NT2/D1 (cell line): ENCODE data around the gene TMEM106B.

Experiments used
- SUZ12 ChIP-seq: IDR thresholded peaks from 2 replicates; pipeline ENCODE4 v1.6.1; 2011; ENCODE audit not compliant: insufficient read length, insufficient read depth; ENCODE audit errors: extremely low read depth
- YY1 ChIP-seq: IDR thresholded peaks from 2 replicates; pipeline ENCODE4 v1.6.1; 2011; ENCODE audit not compliant: insufficient read length, insufficient read depth
- ZNF274 ChIP-seq: IDR thresholded peaks from 2 replicates; pipeline ENCODE4 v1.6.1; 2011; ENCODE audit warnings: mild to moderate bottlenecking, low read depth, low read length

- TF ChIP-seq ZNF274: no peak
- TF ChIP-seq YY1: no peak
- TF ChIP-seq SUZ12: no peak
These were observed 48.5 kb upstream of the TMEM106B start for GRCh38 chr7:12162415-12163113.
